Activated CD4-positive, alpha-beta T cell treated with anti-CD3 and anti-CD28 coated beads, Interleukin-2, amount 10 ng/mL, durations not matched to agents 7 days and 5 days (primary cell): ENCODE measurements around the gene JOSD1. TPM values are rescaled to one million over a fixed set of nuclear protein-coding genes. Genes with fewer than 3 reads are reported as not detected.

Experiments used
- CTCF ChIA-PET: fragments of 350-600 bp; sonication (Branson Sonifier 250); formaldehyde crosslinking; loops from one replicate; lab custom pipeline; 2021; ENCODE audit warnings: antibody characterized with exemption; lab: Charles Lee
- POLR2A ChIA-PET: fragments of 350-600 bp; sonication (Branson Sonifier 250); formaldehyde crosslinking; loops from one replicate; lab custom pipeline; 2021; ENCODE audit warnings: antibody characterized with exemption; lab: Charles Lee
- DNase-seq: peaks from one replicate; pipeline ENCODE4 v3.0.0-alpha.2; 2020
- H3K27ac Mint-ChIP-seq: one replicate; pipeline ENCODE4 v1.8.0; 2021; ENCODE audit warnings: mild to moderate bottlenecking, moderate library complexity, mixed read lengths
- H3K27me3 Mint-ChIP-seq: one replicate; pipeline ENCODE4 v1.8.0; 2021; ENCODE audit warnings: mixed read lengths
- H3K36me3 Mint-ChIP-seq: one replicate; pipeline ENCODE4 v1.8.0; 2021; ENCODE audit warnings: low read depth, mixed read lengths
- H3K4me1 Mint-ChIP-seq: one replicate; pipeline ENCODE4 v1.8.0; 2021; ENCODE audit warnings: mixed read lengths
- H3K4me3 Mint-ChIP-seq: one replicate; pipeline ENCODE4 v1.8.0; 2021; ENCODE audit warnings: mild to moderate bottlenecking, moderate library complexity, mixed read lengths
- H3K9me3 Mint-ChIP-seq: one replicate; pipeline ENCODE4 v1.8.0; 2021; ENCODE audit warnings: mixed read lengths
- total RNA-seq, 2 experiments: library from RNA; stranded (reverse); gene quantifications; one replicate each; pipeline ENCODE4 v1.2.3, GENCODE V29; 2021

JOSD1 gene
- total RNA-seq, 2 experiments from 2014 or later: 56.4 to 61.8 TPM

DNA sequence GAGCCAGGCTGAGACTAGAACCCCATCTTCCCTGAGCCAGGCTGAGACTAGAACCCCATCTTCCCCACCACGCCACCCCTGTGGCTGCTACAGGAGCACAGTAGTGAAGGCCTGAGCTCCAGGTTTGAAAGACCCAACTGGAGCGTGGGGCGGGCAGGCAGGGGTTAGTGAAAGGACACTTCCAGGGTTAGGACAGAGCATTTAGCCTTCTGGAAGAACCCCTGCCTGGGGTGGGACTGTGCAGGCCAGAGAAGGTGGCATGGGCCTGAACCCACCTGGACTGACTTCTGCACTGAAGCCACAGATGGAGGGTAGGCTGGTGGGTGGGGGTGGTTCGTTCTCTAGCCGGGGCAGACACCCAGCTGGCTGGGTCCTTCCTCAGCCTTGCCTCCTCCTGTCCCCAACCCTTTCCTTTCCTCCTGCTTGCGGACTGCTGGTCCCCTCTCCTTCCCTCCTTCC is 31.0 kb upstream of the JOSD1 start:
- Mint-ChIP-seq H3K9me3 (no peaks in the 10 kb centered on the region), H3K27me3 (no peaks in the 10 kb centered on the region), H3K27ac (peak overlapping the region; percentile 87), H3K4me1 (peaks cover 34% of the 10 kb centered on the region), H3K4me3 (peak overlapping the region; percentile 45), H3K36me3 (peaks cover 62% of the 10 kb centered on the region)
- peak; percentile 28 for DNase-seq
- POLR2A ChIA-PET: no interaction called here
- CTCF ChIA-PET: interaction anchor here (0.8 to 2.6 kb wide), 4 partner anchors 15 to 37 kb away, joined by 3 to 10 read pairs (median 4); no protein-coding TSS in a partner anchor

- H3K9me3 Mint-ChIP-seq: no peaks in the 10 kb centered on the region
- no peak overlapping the region for H3K4me3 Mint-ChIP-seq
- CTCF ChIA-PET: interaction anchor here (1.4 to 2.4 kb wide), 2 partner anchors 10 to 24 kb away, joined by 3 to 6 read pairs; partner anchors contain the start of gene GTPBP1
Measured at GRCh38 chr22:38730411-38730871, 29.7 kb upstream of the JOSD1 start.

DNA sequence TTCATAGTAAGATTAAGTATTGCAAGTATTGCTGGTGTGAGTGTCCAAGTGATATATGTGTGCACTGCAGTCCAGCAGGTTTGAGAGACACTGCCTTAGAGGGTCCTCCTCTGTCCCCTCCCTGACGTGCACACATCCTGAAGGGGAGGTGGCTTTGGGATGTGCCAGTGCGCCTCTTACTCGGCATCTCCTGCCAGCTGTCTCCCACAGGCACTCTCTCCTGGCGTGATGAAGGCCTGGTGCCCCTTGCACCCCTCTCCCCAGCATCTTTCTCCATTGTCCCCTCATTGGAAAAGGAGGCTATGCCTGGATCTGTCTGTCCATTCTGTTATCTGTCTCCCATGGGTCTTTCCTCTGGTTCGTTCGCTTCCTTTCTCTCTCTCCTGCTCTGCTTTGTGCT is 29.2 kb upstream of the JOSD1 start:
- no peak overlapping the region for H3K4me3 Mint-ChIP-seq
- POLR2A ChIA-PET: no interaction called here
- H3K4me1 Mint-ChIP-seq: peaks cover 23% of the 10 kb centered on the region
- peaks cover 68% of the 10 kb centered on the region for H3K36me3 Mint-ChIP-seq
- CTCF ChIA-PET: interaction anchor here (1.2 to 2.4 kb wide), 3 partner anchors 10 to 24 kb away, joined by 3 to 6 read pairs (median 4); partner anchors contain the start of gene GTPBP1
- no peaks in the 10 kb centered on the region for H3K9me3 Mint-ChIP-seq
- H3K27me3 Mint-ChIP-seq: no peaks in the 10 kb centered on the region
- no peak for DNase-seq
- peak overlapping the region; percentile 63 for H3K27ac Mint-ChIP-seq

More at GRCh38 chr22:38730411-38730871, 29.7 kb upstream of the JOSD1 start:
- Mint-ChIP-seq H3K27me3 (no peaks in the 10 kb centered on the region), H3K27ac (peak overlapping the region; percentile 65), H3K36me3 (peaks cover 67% of the 10 kb centered on the region), H3K4me1 (peaks cover 25% of the 10 kb centered on the region)
- no peak for DNase-seq
- POLR2A ChIA-PET: interaction anchor here (0.6 kb wide), 1 partner anchor 453 kb away, joined by 3 read pairs; no protein-coding TSS in a partner anchor

DNA sequence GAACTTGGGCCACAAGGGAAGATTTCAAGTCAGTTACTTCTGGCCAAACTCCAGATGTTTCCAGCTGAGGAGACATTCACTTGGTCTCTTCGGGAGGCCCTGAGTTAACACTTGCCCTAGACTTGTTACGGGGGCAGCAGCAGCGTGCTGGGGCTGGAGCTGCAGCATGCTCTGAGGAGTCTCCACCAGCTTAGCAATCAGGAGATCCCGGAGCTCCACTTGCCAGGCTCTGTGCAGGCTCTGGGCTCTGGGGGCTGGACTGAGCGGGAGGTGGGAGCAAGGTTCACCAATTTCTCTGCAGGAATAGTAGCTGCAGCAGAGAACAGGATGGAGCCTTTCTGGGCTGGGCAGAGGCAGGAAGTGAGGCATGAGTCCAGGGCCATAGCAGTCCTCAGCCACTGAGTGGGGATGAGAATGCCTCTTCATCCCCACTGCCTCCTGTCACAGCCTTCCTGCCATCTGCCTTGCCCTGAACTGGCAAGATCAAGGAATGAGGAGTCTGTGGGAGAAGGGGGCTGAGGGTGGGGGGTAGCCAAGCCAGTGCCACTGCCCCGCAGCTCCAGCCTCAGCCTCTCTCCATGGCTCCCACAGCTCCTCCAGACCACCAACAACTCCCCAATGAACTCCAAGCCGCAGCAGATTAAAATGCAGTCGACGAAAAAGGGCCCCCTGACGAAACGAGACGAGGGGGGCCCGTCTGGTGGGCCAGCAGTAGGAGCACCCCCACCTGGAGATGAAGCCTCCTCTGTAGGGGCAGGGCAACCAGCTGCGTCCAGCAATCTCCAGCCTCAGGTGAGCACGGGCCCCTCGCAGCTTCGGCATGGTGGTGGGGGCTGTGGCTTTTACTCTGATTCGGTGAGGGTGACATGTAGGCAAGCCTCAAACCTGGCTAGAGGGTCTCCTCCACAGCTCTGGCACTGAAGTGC is 28.4 kb upstream of the JOSD1 start:
- H3K27me3 Mint-ChIP-seq: no peaks in the 10 kb centered on the region
- no peak overlapping the region for H3K4me3 Mint-ChIP-seq
- H3K36me3 Mint-ChIP-seq: peaks cover 69% of the 10 kb centered on the region
- peaks cover 15% of the 10 kb centered on the region for H3K4me1 Mint-ChIP-seq
- peak overlapping the region; percentile 41 for H3K27ac Mint-ChIP-seq
- ChIA-PET CTCF (interaction anchor here (0.6 to 2.4 kb wide), 4 partner anchors 11 to 324 kb away, joined by 3 to 6 read pairs (median 4); partner anchors contain the start of gene GTPBP1), POLR2A (no interaction called here)
- H3K9me3 Mint-ChIP-seq: no peaks in the 10 kb centered on the region
- DNase-seq: no peak

- ChIA-PET CTCF (interaction anchor here (0.6 to 2.4 kb wide), 4 partner anchors 9 to 325 kb away, joined by 3 to 6 read pairs (median 3); partner anchors contain the start of gene GTPBP1), POLR2A (no interaction called here)
- no peak for DNase-seq
- peaks cover 68% of the 10 kb centered on the region for H3K36me3 Mint-ChIP-seq
- peaks cover 8% of the 10 kb centered on the region for H3K4me1 Mint-ChIP-seq
- no peak overlapping the region for H3K27ac Mint-ChIP-seq
- H3K27me3 Mint-ChIP-seq: no peaks in the 10 kb centered on the region
- H3K4me3 Mint-ChIP-seq: no peak overlapping the region
- no peaks in the 10 kb centered on the region for H3K9me3 Mint-ChIP-seq
Measured at GRCh38 chr22:38727530-38728451, 27.0 kb upstream of the JOSD1 start.

DNA sequence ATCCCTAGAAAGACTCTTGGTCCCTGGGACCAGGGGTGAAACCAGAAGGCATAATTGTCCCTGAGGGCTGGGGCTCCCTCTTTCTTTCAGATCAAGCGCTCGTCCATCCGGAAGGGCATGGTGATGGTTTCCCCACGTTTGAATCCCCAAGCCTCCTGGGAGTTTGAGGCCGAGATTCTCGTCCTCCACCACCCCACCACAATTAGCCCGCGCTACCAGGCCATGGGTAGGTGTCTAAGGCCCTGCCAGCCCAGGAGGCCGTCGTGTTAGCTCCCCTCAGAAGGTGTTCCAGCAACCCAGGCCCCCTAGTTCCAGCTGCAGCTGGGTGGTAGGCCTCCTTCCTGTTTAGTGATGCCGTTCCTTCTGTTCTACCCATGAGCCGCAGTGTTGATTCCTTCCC is 26.4 kb upstream of the JOSD1 start:
- POLR2A ChIA-PET: no interaction called here
- H3K36me3 Mint-ChIP-seq: peaks cover 73% of the 10 kb centered on the region

DNA sequence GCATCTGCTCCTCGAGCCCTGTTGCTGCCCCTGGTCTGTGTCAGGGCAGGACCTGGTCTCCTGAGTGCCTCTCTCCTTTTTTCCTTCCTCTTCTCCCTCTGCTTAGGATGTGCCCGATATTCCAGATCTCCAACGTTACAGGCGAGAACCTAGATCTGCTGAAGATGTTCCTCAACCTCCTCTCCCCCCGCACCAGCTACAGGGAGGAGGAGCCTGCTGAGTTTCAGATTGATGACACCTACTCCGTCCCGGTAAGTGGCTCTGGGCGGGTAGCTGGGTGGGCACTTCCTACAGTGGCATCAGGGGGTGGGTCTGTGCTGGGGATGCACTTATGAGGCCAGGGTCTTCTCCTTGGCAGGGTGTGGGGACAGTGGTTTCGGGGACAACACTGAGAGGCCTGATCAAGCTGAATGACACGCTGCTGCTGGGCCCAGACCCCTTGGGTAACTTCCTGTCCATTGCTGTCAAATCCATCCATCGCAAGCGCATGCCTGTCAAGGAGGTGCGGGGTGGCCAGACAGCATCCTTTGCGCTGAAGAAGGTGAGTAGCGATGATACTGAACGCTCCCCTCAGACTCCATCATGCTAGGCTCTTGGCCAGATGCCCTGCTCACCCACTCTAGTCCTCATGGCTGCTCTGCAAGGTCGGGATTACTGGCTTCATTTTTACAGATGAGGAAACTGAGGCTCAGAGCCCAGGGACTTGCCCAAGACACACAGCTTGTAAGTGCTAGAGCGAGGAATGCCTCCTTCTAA is 25.3 kb upstream of the JOSD1 start:
- peaks cover 77% of the 10 kb centered on the region for H3K36me3 Mint-ChIP-seq
- no peaks in the 10 kb centered on the region for H3K9me3 Mint-ChIP-seq
- peaks cover 8% of the 10 kb centered on the region for H3K4me1 Mint-ChIP-seq
- ChIA-PET POLR2A (interaction anchor here (0.6 to 0.9 kb wide), 2 partner anchors 9 to 26 kb away, joined by 3 to 7 read pairs; no protein-coding TSS in a partner anchor), CTCF (interaction anchor here (1.6 to 3.0 kb wide), 6 partner anchors 9 to 25 kb away, joined by 3 to 16 read pairs (median 9); partner anchors contain the start of gene GTPBP1)
- no peaks in the 10 kb centered on the region for H3K27me3 Mint-ChIP-seq
- no peak for DNase-seq
- no peak overlapping the region for H3K4me3 Mint-ChIP-seq
- no peak overlapping the region for H3K27ac Mint-ChIP-seq

More for the DNA sequence above, 26.4 kb upstream of the JOSD1 start:
- Mint-ChIP-seq H3K4me1 (peaks cover 8% of the 10 kb centered on the region), H3K27ac (no peak overlapping the region), H3K4me3 (no peak overlapping the region), H3K27me3 (no peaks in the 10 kb centered on the region), H3K9me3 (no peaks in the 10 kb centered on the region)
- CTCF ChIA-PET: interaction anchor here (1.6 to 1.8 kb wide), 2 partner anchors 10 to 21 kb away, joined by 3 read pairs; partner anchors contain the start of gene GTPBP1
- DNase-seq: no peak

DNA sequence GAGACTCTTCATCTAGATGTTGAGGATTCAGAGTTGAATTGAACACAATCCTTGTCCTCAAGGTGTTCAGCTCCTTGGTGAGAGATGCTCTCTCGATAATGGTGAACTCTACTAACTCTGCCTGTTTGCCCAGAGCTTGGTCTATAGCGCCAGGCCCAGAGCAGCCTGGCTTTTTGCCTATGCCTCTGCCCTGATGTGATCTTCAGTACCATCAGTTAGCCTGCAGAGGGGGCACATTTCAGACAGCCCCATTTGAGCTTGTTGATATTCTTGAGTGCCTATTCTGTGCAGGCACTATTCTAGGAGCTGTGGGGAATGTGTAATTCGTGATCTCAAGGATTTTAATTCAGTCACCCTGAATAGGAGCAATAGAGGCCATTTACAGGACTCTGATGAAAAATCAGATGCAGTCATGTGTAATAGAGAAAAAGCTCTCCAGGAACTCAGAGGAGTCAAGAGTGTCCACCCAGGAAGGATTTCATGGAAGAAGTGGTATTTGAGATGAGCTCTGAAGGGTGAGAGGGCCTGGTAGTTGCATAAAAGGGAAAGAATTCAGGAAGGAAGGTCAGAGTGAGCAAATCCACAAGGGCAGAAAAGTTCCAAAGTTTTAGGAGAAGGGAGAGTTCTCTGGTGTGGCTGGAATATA is 24.3 kb upstream of the JOSD1 start:
- no peak overlapping the region for H3K27ac Mint-ChIP-seq
- H3K4me3 Mint-ChIP-seq: no peak overlapping the region
- H3K36me3 Mint-ChIP-seq: peaks cover 69% of the 10 kb centered on the region
- peak; percentile 60 for DNase-seq
- ChIA-PET CTCF (interaction anchor here (0.8 to 3.0 kb wide), 10 partner anchors 10 to 34 kb away, joined by 3 to 16 read pairs (median 6); partner anchors contain the start of gene GTPBP1), POLR2A (interaction anchor here (0.6 to 1.2 kb wide), 3 partner anchors 8 to 25 kb away, joined by 3 to 7 read pairs (median 4); no protein-coding TSS in a partner anchor)
- peaks cover 10% of the 10 kb centered on the region for H3K4me1 Mint-ChIP-seq
- H3K9me3 Mint-ChIP-seq: no peaks in the 10 kb centered on the region
- H3K27me3 Mint-ChIP-seq: no peaks in the 10 kb centered on the region

GRCh38 chr22:38724176-38724575 is 23.4 kb upstream of the JOSD1 start:
- CTCF ChIA-PET: interaction anchor here (1.0 to 3.0 kb wide), 7 partner anchors 9 to 27 kb away, joined by 3 to 16 read pairs (median 9); partner anchors contain the start of gene GTPBP1
- no peak overlapping the region for H3K4me3 Mint-ChIP-seq
- H3K4me1 Mint-ChIP-seq: peaks cover 10% of the 10 kb centered on the region
- no peak overlapping the region for H3K27ac Mint-ChIP-seq
- POLR2A ChIA-PET: no interaction called here
- no peak for DNase-seq
- H3K27me3 Mint-ChIP-seq: no peaks in the 10 kb centered on the region
- peaks cover 64% of the 10 kb centered on the region for H3K36me3 Mint-ChIP-seq
- no peaks in the 10 kb centered on the region for H3K9me3 Mint-ChIP-seq

DNA sequence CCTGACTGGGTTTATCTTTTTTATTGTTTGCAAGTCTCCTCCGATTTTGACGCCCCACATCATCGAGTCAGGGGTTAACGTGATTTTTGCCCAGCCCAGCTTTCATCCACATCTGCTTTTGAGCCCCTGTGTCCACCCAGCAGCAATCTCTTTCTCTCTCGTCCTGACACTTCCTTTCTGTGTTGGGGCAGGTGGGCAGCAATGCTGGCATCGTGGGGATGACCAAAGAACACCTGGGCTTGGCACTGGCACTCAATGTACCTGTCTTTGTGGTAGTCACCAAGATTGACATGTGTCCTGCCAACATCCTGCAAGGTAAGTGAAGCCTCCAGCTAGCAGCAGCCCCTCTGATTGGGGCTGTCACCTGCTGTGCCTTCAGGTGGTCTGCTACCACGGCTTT is 20.8 kb upstream of the JOSD1 start:
- POLR2A ChIA-PET: no interaction called here
- H3K4me3 Mint-ChIP-seq: no peak overlapping the region
- no peaks in the 10 kb centered on the region for H3K27me3 Mint-ChIP-seq
- peaks cover 61% of the 10 kb centered on the region for H3K36me3 Mint-ChIP-seq
- H3K4me1 Mint-ChIP-seq: peaks cover 6% of the 10 kb centered on the region
- H3K9me3 Mint-ChIP-seq: no peaks in the 10 kb centered on the region
- CTCF ChIA-PET: interaction anchor here (1.2 kb wide), 2 partner anchors 12 to 13 kb away, joined by 4 to 5 read pairs; no protein-coding TSS in a partner anchor
- no peak overlapping the region for H3K27ac Mint-ChIP-seq
- no peak for DNase-seq

DNA sequence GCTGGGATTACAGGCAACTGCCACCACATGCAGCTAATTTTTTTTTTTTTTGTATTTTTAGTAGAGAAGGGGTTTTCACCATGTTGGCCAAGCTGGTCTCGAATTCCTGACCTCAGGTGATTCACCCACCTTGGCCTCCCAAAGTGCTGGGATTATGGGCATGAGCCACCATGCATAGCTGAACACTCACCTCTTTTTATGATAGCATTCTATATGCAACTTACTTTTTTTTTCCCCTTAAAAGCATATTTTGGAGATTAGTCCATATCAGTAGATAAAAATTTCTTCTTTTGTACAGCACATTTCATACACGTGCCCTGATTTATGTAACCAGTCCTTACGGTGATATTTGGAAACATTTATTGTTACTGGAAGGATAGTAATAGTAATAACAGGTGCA is 19.6 kb upstream of the JOSD1 start:
- Mint-ChIP-seq H3K36me3 (peaks cover 57% of the 10 kb centered on the region), H3K27ac (no peak overlapping the region), H3K9me3 (no peaks in the 10 kb centered on the region), H3K4me1 (peaks cover 7% of the 10 kb centered on the region), H3K27me3 (no peaks in the 10 kb centered on the region), H3K4me3 (no peak overlapping the region)
- ChIA-PET POLR2A (no interaction called here), CTCF (interaction anchor here (0.8 to 1.0 kb wide), 2 partner anchors 13 to 14 kb away, joined by 4 read pairs; no protein-coding TSS in a partner anchor)
- no peak for DNase-seq
